Endothelial cell of umbilical vein (primary cell): ENCODE data around the gene LCMT1.

ENCODE experiments used
- EZH2 ChIP-seq: IDR thresholded peaks from 2 replicates; pipeline ENCODE4 v1.6.1; 2012; ENCODE audit warnings: borderline replicate concordance, low read depth, mild to moderate bottlenecking, moderate library complexity, low read length, inconsistent platforms; ENCODE audit not compliant: severe bottlenecking
- FOS ChIP-seq: IDR thresholded peaks from 2 replicates; pipeline ENCODE4 v1.6.1; 2011; ENCODE audit warnings: mild to moderate bottlenecking, low read length, moderate library complexity, borderline replicate concordance; ENCODE audit not compliant: insufficient read depth
- POLR2A ChIP-seq: IDR thresholded peaks from 2 replicates; pipeline ENCODE4 v1.6.1; 2012; ENCODE audit warnings: low read depth, mild to moderate bottlenecking, control low read depth, low read length
- TF ChIP-seq, protein P1 (sequence below), 2 donors: IDR thresholded peaks; 1 replicate in 1 of 2; 2 replicates in 1 of 2; pipeline ENCODE4 v1.5.1; 2011; ENCODE audit warnings: low read length in 2 of 2, mild to moderate bottlenecking in 2 of 2, moderate library complexity in 2 of 2, control low read depth in 1 of 2, inconsistent platforms in 1 of 2, low read depth in 1 of 2; ENCODE audit not compliant: insufficient read depth in 1 of 2; ENCODE audit errors: extremely low read depth in 1 of 2

DNA sequence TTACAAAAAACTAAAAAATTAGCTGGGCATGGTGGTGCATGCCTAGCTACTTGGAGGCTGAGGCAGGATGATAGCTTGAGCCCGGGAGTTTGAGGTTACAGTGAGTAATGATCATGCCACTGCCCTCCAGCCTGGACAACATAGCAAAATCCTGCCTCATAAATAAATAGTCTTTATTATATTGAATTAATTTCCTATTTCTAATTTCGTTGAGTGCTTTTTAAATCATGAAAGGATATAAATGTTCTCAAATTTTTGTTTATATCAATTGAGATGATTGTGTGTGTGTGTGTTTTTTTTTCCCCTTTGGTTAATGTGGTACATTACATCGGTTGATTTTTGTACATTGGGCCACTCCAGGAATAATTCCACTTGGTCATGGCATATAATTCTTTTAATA is 73.2 kb downstream of the LCMT1 start:
- TF ChIP-seq, protein P1, sequence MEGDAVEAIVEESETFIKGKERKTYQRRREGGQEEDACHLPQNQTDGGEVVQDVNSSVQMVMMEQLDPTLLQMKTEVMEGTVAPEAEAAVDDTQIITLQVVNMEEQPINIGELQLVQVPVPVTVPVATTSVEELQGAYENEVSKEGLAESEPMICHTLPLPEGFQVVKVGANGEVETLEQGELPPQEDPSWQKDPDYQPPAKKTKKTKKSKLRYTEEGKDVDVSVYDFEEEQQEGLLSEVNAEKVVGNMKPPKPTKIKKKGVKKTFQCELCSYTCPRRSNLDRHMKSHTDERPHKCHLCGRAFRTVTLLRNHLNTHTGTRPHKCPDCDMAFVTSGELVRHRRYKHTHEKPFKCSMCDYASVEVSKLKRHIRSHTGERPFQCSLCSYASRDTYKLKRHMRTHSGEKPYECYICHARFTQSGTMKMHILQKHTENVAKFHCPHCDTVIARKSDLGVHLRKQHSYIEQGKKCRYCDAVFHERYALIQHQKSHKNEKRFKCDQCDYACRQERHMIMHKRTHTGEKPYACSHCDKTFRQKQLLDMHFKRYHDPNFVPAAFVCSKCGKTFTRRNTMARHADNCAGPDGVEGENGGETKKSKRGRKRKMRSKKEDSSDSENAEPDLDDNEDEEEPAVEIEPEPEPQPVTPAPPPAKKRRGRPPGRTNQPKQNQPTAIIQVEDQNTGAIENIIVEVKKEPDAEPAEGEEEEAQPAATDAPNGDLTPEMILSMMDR (IDR thresholded peaks at IDR 0.05; ENCODE audit: extremely low read depth in 1 of 2, insufficient read depth in 1 of 2, low read depth in 1 of 2, low read length in 2 of 2), result no peak
- TF ChIP-seq FOS (no peak), POLR2A (no peak), EZH2 (no peak)
